ENCODE data around the gene NCL.

DNA sequence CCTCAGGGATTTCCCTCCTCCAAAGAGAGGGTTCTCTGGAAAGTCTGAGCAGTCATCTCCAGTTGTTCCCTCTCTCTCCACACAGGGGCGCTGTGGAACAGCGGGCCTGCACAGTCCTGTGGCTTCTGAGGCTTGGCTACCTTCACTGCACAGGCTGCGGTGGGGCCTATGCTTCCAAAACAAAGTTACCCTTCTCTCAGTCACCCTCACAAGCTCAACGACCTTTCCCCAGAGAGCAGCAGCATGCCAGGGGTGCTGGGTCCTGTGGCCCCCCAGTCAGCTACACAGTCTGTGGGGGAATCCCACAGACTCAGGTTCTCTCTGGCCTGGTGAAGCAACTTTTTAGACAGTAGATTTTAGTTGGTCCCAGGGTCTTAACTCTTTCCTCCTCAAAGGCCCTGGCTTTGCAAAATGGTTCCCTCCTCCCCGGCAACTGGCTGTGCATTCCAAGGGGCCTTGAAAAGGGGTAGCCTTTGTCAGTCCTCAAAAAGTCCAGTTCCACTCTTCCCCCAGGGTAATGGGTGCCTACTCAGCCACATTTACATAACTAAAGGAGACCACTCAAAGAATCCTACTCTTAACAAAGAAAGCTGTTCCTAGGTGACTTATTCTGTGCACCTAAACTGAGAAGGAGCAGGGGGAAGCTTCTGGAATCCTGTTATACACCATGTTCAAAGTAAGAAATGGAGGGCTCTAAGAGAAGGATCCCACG, 53.8 kb downstream of the NCL start:
- TF ChIP-seq POLR2A (IDR thresholded peaks at IDR 0.05; ENCODE audit: low read depth, low read length), result no peak
- no peak for TF ChIP-seq PAX5 (IDR thresholded peaks at IDR 0.05; ENCODE audit: insufficient read depth, low read length, severe bottlenecking)
- TF ChIP-seq TAF1 (IDR thresholded peaks at IDR 0.05; ENCODE audit: low read depth, low read length), result no peak
- TF ChIP-seq POLR2AphosphoS5 (IDR thresholded peaks at IDR 0.05; ENCODE audit: low read depth, low read length), result no peak
- TF ChIP-seq SPI1 (IDR thresholded peaks at IDR 0.05; ENCODE audit: low read depth, low read length), result no peak
